K562 (cell line): ENCODE measurements around the gene OR11A1. TPM values are rescaled to one million over a fixed set of nuclear protein-coding genes. Genes with fewer than 3 reads are reported as not detected.
A peak's percentile ranks its signal among the peaks of the same experiment; 100 is the strongest.

Source experiments
- EHMT2 ChIP-seq: fragments of 450-650 bp; IDR thresholded peaks from 2 replicates; pipeline ENCODE4 v1.6.1; 2018; ENCODE audit warnings: antibody characterized with exemption
- ETS2 ChIP-seq: IDR thresholded peaks from 2 replicates; pipeline ENCODE4 v1.6.1; 2016; ENCODE audit warnings: borderline replicate concordance, missing genetic modification characterization, mild to moderate bottlenecking, moderate library complexity, missing compliant biosample characterization; ENCODE audit not compliant: poor library complexity, severe bottlenecking
- FOXJ2 ChIP-seq: fragments of 200-800 bp; sonication (Bioruptor generic); IDR thresholded peaks from 2 replicates; pipeline ENCODE4 v1.6.1; 2016; ENCODE audit warnings: missing genetic modification characterization, missing compliant biosample characterization
- KAT8 ChIP-seq: fragments of 450-650 bp; IDR thresholded peaks from 2 replicates; pipeline ENCODE4 v1.6.1; 2016; ENCODE audit warnings: low read depth, mild to moderate bottlenecking
- POU5F1 ChIP-seq: fragments of 150-350 bp; IDR thresholded peaks from 2 replicates; pipeline ENCODE4 v1.6.1; 2014; ENCODE audit warnings: borderline replicate concordance, low read length, low read depth, mild to moderate bottlenecking; ENCODE audit not compliant: partially characterized antibody
- SIRT6 ChIP-seq: IDR thresholded peaks from one replicate; pipeline ENCODE4 v1.6.1; 2012; ENCODE audit warnings: low read depth, mild to moderate bottlenecking, control low read depth, inconsistent platforms, low read length, moderate library complexity
- ZNF134 ChIP-seq: fragments of 250-450 bp; sonication (Bioruptor Pico); conservative IDR thresholded peaks from 2 replicates; pipeline ENCODE4 v1.4.0; 2020
- ZNF23 ChIP-seq: fragments of 250-450 bp; sonication (Bioruptor Pico); IDR thresholded peaks from 2 replicates; pipeline ENCODE4 v1.4.0; 2020; ENCODE audit warnings: mild to moderate bottlenecking
- ZNF518B ChIP-seq: fragments of 250-450 bp; sonication (Bioruptor Pico); IDR thresholded peaks from 2 replicates; pipeline ENCODE4 v1.5.0; 2021; ENCODE audit warnings: mild to moderate bottlenecking, moderate library complexity
- polyA plus RNA-seq, 8 experiments: library from polyadenylated mRNA; depleted of rRNA in 4 of 8; stranded (reverse) in 5 of 8; unstranded in 3 of 8; fragments of >200 nt; fragmentation: Nextera tagmentation in 2 of 8; fragmentation: Illumina TruSeq in 1 of 8; extraction: Ambion mirVana in 2 of 8; extraction: Trizol in 1 of 8; gene quantifications; 2 replicates each; pipeline versions ENCODE4 v1.2.1 to v1.2.3, GENCODE V29; 2011 to 2014; ENCODE audit warnings: inconsistent platforms in 1 of 8, missing spikeins in 1 of 8
- total RNA-seq, 7 experiments: library from RNA; depleted of rRNA in 6 of 7; stranded (reverse); fragments of >200 nt in 6 of 7; fragmentation: Illumina TruSeq in 2 of 7; extraction: Trizol in 2 of 7; gene quantifications; 2 replicates each; pipeline versions ENCODE4 v1.2.1 to v1.2.3, GENCODE V29; 2011 to 2021; ENCODE audit warnings: low replicate concordance in 1 of 7
- TF ChIP-seq, protein P1 (sequence below), 2 experiments: fragments of 200-800 bp in 1 of 2; sonication (Bioruptor generic) in 1 of 2; sonication (generic) in 1 of 2; formaldehyde crosslinking in 1 of 2; IDR thresholded peaks in 1 of 2; conservative IDR thresholded peaks in 1 of 2; 2 replicates each; pipeline versions ENCODE4 v1.5.0 to v1.6.1; 2016 to 2020; ENCODE audit warnings: missing compliant biosample characterization in 1 of 2, missing genetic modification characterization in 1 of 2, missing genetic modification reagents in 1 of 2
- TF ChIP-seq, protein P2 (sequence below): IDR thresholded peaks from 2 replicates; pipeline ENCODE4 v1.6.1; 2014; ENCODE audit warnings: antibody characterized with exemption
- TF ChIP-seq, protein P3 (sequence below): fragments of 250-450 bp; sonication (Bioruptor Pico); IDR thresholded peaks from 2 replicates; pipeline ENCODE4 v1.5.0; 2020; ENCODE audit warnings: mild to moderate bottlenecking, borderline replicate concordance

Gene OR11A1
- total and polyA plus RNA-seq, 9 of the 15 experiments (the other 6 are each of a cell fraction or from before 2014, with no cell fraction given), result not detected

- TF ChIP-seq, protein P1, sequence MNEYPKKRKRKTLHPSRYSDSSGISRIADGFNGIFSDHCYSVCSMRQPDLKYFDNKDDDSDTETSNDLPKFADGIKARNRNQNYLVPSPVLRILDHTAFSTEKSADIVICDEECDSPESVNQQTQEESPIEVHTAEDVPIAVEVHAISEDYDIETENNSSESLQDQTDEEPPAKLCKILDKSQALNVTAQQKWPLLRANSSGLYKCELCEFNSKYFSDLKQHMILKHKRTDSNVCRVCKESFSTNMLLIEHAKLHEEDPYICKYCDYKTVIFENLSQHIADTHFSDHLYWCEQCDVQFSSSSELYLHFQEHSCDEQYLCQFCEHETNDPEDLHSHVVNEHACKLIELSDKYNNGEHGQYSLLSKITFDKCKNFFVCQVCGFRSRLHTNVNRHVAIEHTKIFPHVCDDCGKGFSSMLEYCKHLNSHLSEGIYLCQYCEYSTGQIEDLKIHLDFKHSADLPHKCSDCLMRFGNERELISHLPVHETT (CRISPR knock-in tag; conservative IDR thresholded peaks at IDR 0.05 in 1 of 2, IDR thresholded peaks at IDR 0.05 in 1 of 2), result peak in 1 of 2 experiments; percentile 59; a peak in 1 of 4 replicates
- TF ChIP-seq SIRT6 (no peak), KAT8 (no peak), EHMT2 (no peak), POU5F1 (no peak), ZNF134 (CRISPR knock-in tag) (no peak), ZNF23 (CRISPR knock-in tag) (no peak), ZNF518B (no peak), ETS2 (tag) (no peak), FOXJ2 (peak; percentile 92)
- TF ChIP-seq, protein P2, sequence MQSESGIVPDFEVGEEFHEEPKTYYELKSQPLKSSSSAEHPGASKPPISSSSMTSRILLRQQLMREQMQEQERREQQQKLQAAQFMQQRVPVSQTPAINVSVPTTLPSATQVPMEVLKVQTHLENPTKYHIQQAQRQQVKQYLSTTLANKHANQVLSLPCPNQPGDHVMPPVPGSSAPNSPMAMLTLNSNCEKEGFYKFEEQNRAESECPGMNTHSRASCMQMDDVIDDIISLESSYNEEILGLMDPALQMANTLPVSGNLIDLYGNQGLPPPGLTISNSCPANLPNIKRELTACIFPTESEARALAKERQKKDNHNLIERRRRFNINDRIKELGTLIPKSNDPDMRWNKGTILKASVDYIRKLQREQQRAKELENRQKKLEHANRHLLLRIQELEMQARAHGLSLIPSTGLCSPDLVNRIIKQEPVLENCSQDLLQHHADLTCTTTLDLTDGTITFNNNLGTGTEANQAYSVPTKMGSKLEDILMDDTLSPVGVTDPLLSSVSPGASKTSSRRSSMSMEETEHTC, result 0 out of 2 replicates have a peak, but pooled peaks have one; percentile 15
- TF ChIP-seq, protein P3, sequence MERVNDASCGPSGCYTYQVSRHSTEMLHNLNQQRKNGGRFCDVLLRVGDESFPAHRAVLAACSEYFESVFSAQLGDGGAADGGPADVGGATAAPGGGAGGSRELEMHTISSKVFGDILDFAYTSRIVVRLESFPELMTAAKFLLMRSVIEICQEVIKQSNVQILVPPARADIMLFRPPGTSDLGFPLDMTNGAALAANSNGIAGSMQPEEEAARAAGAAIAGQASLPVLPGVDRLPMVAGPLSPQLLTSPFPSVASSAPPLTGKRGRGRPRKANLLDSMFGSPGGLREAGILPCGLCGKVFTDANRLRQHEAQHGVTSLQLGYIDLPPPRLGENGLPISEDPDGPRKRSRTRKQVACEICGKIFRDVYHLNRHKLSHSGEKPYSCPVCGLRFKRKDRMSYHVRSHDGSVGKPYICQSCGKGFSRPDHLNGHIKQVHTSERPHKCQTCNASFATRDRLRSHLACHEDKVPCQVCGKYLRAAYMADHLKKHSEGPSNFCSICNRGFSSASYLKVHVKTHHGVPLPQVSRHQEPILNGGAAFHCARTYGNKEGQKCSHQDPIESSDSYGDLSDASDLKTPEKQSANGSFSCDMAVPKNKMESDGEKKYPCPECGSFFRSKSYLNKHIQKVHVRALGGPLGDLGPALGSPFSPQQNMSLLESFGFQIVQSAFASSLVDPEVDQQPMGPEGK, result no peak
Measured at GRCh38 chr6:29477923-29478450, 21.1 kb upstream of the OR11A1 start (continued).
